HG03442 (cell line): ENCODE data around the gene GABBR2.

Source experiments
- ATAC-seq: cut with Tn5 transposase; IDR thresholded peaks from one replicate; pipeline ENCODE4 v1.9.1; 2021; ENCODE audit warnings: mild to moderate bottlenecking, moderate library complexity; ENCODE audit not compliant: unreplicated experiment

GABBR2 gene

DNA sequence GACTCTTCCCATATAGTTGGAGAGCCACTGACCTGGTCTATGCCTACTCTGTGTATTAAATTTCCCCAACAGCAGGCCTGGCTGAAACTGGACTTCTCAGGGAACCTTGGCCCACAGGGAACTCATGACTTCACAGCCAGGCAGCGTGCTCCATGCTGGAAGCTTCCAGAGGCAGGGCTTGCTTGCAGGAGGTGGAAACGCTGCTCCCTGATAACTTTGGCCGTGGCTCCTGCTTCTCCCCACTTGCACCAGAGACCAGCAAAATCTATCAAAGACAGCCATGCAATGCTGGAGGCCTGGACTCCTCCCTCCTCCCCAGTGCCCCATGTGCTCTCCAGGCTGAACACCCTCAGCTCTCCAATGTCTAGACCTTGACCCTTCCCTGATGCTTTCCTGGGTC lies 137.1 kb downstream of the GABBR2 start:
- no peak for ATAC-seq

GRCh38 chr9:98570663-98571440 lies 137.9 kb downstream of the GABBR2 start:
- ATAC-seq = no peak

GRCh38 chr9:98570055-98570454 lies 138.7 kb downstream of the GABBR2 start:
- ATAC-seq = no peak

GRCh38 chr9:98569491-98569890 lies 139.2 kb downstream of the GABBR2 start:
- no peak for ATAC-seq

DNA sequence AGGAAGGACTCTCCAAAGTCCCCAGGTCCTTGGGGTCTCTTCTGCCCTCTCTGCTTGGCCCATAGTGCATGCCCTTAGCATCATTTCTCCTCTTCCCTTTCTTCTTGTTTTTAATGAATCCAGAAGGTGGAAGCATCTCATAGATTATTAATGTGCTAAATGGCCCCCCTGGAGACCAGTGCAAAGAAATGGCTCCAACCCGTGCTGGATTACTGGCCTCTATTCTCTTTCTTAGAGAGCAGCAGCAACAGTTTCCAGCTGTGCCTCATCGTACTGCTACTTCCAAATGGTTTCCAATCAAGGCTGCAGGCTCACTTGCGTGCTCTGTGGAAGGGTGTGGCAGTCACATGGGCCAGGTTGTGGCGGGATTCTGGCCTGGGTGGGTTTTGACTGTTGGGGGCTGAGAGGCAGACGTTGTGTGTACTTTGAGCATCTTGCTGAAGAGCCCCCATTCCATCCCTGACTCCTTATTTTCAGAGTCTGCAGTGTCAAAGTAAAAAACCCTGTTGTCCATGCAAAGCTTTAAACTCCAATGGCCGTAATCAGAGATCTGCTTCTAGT lies 139.7 kb downstream of the GABBR2 start:
- no peak for ATAC-seq

- no peak for ATAC-seq
These were observed 140.4 kb downstream of the GABBR2 start for GRCh38 chr9:98568234-98568908.

DNA sequence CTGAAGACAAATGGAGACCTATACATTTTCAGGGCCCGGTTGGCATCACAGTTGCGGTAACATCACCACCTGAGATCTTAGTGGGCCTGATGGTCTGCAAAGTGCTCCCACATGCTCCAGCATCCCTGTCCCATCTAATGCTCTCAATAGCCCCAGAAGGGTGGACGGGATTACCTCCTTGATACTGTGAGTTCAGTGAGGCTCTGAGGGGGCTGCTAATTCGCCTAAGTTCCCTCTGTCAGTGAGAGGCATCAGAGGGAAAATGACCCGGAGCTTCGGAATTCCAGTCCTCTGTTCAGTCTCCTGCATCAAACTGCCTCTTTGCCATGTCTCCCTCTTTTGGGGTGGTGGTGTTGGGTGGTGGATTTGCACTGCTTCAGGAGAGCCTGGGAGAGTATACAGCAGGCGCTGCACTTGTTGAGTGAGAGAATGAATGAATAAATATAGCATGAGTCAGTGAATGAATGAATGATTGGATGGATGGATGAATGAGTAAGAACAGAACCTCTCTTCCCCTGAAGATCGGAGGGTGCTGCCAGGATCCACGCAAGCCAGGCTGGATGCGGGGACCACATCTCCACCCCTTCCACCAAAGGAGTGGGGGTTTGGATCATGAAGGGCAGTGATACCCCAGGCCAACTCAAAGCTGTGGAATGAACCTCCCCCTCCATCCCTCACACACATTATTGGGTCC lies 141.0 kb downstream of the GABBR2 start:
- ATAC-seq = no peak

- ATAC-seq = no peak
These were observed 143.3 kb downstream of the GABBR2 start for GRCh38 chr9:98565152-98566135.

DNA sequence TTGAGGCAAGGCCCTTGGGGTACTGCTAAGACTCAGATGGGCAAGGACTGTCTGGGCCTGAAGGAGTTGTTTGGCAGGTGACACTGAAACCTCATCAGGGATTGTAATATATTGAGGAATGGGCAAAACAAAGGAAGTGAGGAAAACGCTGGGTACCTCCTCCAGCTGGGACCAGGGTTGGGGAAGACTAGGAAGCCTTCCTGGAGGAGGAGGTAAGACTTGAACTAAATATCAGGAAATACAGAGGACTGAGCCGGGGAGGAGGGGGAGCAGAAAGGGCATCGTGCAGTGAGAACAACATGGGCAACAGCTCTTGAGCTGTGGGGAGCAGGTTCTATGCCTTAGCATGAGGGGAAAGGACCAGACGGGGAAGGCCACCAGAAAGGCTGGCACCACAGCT lies 144.0 kb downstream of the GABBR2 start:
- no peak for ATAC-seq

- no peak for ATAC-seq
These were observed 144.7 kb downstream of the GABBR2 start for GRCh38 chr9:98563988-98564387.

DNA sequence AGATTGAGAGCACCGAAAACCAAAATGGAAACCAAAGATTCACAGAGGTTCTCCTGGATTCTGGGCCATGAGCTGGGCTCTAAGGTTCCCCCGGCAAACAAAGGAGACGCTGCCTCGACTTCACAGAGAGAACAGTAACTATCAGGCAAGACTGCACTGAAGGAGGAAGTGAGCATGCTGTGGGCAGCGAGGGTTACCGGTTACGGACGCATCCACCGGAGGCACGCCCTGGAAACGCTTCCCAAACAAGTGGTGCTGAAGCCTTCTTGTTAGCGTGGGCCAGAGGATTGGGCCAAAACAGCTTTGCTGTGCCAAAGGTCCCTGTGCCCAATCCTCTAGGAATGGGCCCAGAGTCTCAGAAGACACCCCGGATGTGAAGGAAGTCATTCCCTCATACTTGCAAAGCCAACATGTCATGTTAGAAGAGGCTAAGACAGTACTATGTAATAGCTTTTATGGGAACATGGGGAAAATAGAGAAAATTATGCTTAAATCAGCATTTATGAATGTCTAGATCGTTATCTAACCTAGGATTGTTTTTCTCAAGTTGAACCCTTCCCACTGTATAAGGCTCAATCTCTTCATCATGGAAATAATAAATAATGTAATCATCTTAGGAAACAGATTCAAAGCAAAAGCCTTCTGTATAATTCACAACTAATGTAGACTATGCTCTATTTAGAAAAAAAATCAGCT lies 145.4 kb downstream of the GABBR2 start:
- ATAC-seq = no peak

DNA sequence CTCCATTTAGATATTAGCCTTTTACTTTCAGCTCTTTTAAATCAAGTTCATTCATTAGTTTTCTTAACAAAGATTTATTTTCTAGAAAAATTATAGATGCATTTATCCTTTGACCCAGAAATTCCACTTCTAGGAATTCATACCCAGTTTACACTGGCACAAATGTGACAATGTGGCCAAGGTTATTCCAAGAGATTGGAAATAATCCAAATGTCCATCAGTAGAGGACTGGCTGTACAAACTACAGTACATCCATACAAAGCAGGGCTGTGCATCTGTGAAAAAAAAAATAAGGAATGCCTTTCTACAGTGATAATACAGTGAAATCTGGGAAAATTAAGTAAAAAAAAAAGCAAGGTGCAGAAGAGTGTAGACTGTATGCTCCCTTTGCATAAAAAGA lies 149.2 kb downstream of the GABBR2 start:
- no peak for ATAC-seq

- no peak for ATAC-seq
These were observed 150.2 kb downstream of the GABBR2 start for GRCh38 chr9:98558575-98558974.

- ATAC-seq = no peak
These were observed 152.2 kb downstream of the GABBR2 start for GRCh38 chr9:98556511-98556910.

GRCh38 chr9:98555651-98556465 lies 152.9 kb downstream of the GABBR2 start:
- ATAC-seq = no peak

GRCh38 chr9:98554752-98555151 lies 154.0 kb downstream of the GABBR2 start:
- ATAC-seq = no peak

DNA sequence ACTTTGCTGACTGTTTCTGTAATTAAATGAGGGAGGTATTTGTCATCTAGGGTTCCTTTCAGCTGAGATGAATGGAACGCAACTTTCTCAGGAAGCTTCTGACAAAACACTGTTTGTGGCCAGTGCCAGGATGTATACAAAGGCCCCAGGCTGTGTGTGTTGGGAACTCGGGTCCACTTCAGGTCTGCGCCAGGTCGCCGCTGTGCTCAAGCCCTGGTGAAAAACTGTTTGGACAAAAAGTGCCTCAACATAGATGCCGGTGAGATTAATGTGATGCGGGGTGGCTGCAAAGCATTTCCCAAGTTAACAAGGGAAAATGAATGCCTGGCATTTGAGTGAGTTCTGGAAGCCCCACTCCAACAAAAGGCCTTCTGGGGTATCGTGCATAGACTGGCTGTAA lies 156.4 kb downstream of the GABBR2 start:
- no peak for ATAC-seq

GRCh38 chr9:98551511-98552286 lies 157.0 kb downstream of the GABBR2 start:
- no peak for ATAC-seq
